Measurements from ENCODE around the gene CYSTM1.
A peak's percentile ranks its signal among the peaks of the same experiment; 100 is the strongest.

The CYSTM1 gene

GRCh38 chr5:140258016-140258415 lies 83.0 kb downstream of the CYSTM1 start:
- DNase-seq (ENCODE audit: low spot score), result no peak

GRCh38 chr5:140258873-140259272 lies 83.9 kb downstream of the CYSTM1 start:
- DNase-seq (ENCODE audit: low spot score), result no peak

DNA sequence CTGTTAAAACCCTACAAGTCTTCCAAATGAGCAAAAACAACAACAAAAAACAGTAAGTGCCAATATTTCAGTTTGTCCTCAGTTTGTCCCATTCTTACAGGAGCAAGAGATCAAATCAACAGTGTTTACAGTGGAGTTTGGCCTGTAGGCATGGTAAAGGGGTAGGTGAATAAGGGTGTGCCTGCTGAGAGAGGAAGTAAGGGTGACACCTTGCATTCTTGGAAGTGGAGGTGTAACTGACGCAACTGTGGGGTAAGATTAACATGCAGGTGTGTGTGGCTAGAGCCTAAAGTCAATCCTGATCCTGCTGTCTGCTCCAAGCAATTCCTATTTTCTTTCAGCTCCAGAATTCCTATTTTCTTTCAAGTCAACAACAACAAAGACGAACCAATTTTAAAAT lies 84.5 kb downstream of the CYSTM1 start:
- no peak for DNase-seq (ENCODE audit: low spot score)

GRCh38 chr5:140260089-140260656 lies 85.2 kb downstream of the CYSTM1 start:
- DNase-seq (ENCODE audit: low spot score), result no peak

DNA sequence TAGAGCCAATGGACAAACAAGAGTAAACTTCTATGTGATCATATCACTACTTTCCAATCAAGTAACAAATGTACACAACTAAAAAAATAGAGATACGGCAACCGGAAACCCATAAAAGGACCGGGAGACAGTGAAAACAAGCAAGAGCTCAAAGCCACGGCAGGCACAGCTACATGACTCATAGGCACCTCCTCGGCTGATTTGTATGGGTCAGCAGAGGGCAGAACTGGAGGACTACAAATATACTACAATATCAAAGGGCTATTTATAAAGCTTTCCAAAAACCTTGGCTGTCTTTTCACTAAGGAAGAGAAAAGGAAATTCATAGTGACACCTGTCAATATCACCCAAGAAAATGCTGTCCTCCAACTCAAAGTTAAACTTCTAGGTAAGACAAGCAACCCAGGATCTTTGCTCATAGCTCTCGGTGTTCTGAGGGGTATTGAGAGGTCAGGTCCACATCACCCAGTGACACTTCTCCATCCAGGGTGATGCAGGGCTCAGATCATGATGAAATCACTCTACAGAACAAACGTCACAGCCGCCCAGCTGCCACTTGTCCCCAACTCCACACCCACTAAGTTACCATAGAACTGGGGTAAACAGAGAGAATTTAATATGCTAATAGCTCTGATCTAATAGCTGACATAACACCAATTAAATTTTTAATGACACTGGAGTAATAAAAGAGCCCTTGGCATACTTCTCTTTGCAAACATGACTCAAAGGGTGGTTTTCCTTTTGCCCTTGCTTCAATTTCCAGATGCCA lies 86.6 kb downstream of the CYSTM1 start:
- DNase-seq (ENCODE audit: low spot score), result peak; percentile 89

DNA sequence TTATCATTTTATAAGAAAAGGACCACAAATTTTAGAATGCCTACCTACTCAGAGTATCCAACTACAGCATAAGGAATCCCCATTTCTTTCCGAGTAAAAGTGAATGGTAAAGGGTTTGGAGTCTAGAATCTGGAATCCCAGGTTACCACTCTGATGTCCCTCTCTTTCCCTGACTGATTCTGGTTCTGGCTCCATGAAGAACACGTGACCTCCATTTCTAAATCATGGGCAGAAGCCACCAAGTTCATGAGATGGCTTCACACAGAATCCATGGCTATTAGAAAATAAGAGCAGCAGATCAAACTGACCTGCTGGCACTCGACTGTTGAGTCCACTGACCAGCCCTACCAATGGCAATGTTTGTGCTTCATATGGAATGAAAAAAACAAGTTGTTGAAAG lies 87.2 kb downstream of the CYSTM1 start:
- DNase-seq (ENCODE audit: low spot score), result no peak

DNA sequence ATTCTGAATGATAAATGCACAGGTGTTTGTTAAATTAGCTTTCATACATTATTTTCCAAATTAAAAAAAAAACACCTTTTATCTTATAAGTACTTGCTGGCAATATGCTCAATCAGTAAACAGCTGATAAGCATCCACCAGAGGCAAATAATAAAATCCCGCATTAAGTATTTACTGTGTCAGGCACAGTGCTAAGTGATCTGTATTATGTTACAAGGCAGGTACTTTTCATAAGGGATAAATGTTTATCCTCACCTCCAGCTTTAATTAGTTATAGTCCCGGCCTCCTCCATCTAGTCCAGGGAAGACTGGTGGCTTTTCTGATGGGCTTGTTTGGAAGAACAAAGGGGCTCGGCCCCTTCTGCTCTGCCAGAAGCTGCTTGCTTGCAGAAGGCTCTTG lies 87.9 kb downstream of the CYSTM1 start:
- DNase-seq (ENCODE audit: low spot score), result no peak

- no peak for DNase-seq (ENCODE audit: low spot score)
These were observed 90.9 kb downstream of the CYSTM1 start for GRCh38 chr5:140265845-140266244.

DNA sequence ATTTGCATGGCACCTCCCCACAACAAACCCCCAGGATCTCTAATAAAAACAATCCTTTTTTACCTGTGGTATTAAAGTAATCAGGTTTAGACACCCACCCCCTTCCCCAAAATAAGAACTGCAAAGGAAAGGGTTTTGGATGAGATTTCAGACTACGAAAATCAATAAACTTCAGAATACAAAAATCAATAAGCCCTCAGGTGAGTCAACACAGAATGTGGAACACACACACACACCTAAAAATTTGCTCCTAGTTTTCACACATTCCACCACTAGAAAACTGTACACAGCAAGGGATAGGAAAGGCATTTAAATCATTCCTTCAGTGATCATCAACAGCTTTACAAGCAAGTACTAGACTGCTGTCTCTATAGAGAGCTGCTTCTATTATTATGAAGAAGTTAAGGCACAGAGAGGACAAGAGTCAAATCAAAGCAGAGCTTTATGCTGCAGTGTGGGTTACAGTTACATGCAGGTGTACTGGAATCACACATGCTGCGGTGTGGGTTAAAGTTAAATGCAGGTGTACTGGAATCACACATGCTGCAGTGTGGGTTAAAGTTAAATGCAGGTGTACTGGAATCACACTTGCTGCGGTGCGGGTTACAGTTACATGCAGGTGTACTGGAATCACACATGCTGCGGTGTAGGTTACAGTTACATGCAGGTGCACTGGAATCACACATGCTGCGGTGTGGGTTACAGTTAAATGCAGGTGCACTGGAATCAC lies 91.6 kb downstream of the CYSTM1 start:
- no peak for DNase-seq (ENCODE audit: low spot score)

GRCh38 chr5:140267201-140267540 lies 92.2 kb downstream of the CYSTM1 start:
- no peak for DNase-seq (ENCODE audit: low spot score)

DNA sequence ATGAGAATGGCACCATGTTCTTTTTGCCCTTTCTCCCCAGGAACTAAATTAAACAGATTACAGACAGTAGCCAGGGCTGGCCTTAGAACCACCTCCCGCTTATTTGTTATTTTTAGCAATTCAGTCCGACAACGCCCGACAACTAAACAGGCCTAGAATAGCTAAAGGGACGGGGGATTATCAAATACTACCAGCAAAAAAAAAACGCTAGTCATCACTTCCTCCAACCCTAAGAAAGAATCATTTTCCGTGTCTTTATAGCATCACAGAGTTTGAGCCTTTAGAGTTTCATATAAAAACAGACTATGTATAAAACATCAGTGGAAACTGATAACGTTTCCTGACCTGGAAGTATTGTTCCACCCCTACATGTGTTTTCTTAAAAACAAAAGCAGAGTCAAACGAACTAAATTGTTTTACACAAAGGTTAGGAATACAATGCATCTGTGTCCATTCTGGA lies 92.6 kb downstream of the CYSTM1 start:
- no peak for DNase-seq (ENCODE audit: low spot score)

DNA sequence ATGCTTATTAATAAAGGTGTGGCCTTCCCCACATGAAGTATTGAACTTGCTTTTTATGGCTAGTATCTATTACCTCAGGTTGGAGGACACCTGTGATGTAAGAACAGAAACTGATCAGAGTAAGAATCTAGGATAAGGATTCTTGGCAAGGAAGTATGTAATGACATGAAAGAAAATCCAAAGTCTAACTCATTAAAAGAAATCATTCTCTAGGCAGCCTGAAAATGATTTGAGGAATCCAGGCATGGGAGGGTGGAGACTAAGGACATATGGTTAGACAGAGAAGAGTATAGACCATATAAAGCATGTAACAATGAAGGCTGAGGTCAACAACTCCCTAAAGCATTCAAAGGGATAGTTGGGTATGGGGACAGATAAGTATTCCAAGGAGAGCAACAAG lies 95.0 kb downstream of the CYSTM1 start:
- DNase-seq (ENCODE audit: low spot score), result no peak

DNA sequence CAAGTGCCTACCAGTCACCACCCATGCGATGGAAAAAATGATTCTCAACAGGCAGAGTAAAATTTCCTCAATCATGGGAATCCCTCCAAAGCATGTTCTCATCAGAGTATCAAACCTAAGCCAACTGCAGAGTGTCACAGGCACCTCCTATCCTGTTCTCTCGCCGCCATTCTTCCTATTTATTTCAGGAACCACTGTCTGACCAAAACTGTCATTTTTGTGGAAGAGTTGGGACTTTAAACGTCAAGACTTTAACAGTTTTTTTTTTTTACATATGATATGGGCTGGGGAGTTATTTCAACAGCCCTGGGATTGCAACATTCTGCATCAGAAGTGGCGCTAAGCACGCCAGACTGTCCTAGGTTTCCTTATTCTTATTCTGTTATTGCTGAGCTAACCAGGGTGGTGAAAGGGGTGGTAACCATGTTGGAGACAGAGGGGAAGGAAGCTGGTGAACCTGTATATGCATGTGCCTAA lies 98.5 kb downstream of the CYSTM1 start:
- no peak for DNase-seq (ENCODE audit: low spot score)

DNA sequence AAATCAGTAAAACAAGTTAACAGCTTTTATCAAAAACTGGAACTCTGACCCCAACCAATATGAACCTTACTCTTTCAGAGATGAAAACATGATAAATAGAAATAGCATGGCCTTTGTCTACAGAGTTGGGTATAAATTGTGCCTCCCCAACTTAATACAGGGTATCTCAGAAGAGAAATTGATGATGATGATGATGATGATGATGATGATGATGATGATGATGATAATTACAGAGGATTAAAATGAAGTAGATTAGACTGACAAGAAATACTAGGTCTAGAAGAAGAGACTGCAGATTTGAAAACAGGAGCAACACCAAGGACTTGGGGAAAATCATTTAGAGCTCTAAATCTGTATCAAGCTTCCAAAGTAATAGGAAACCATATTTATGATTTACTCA lies 100.8 kb downstream of the CYSTM1 start:
- no peak for DNase-seq (ENCODE audit: low spot score)

- no peak for DNase-seq (ENCODE audit: low spot score)
These were observed 107.3 kb downstream of the CYSTM1 start for GRCh38 chr5:140282266-140282665.

- no peak for DNase-seq (ENCODE audit: low spot score)
These were observed 109.0 kb downstream of the CYSTM1 start for GRCh38 chr5:140284013-140284412.

DNA sequence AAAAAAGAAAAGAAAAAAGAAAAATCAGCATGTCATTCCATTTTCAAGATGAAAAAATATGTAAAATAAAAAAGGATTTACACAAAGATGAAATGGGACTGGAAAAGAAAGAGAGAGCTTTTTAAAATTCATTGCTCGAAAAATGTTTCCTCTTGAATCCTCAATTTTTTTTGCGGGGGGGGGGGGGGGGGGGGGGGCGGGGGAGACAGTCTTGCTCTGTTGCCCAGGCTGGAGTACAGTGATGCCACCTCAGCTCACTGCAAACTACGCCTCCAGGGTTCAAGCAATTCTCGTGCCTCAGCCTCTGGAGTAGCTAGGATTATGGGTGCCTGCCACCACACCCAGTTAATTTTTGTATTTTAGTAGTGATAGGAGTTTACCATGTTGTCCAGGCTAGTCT lies 111.4 kb downstream of the CYSTM1 start:
- no peak for DNase-seq (ENCODE audit: low spot score)

GRCh38 chr5:140287801-140288521 lies 113.0 kb downstream of the CYSTM1 start:
- no peak for DNase-seq (ENCODE audit: low spot score)

GRCh38 chr5:140292212-140293036 lies 117.4 kb downstream of the CYSTM1 start:
- DNase-seq (ENCODE audit: low spot score), result no peak

Measured in AG08396 (cell line).